HL-60 (cell line): ENCODE results near the gene ZNF511.
A peak's percentile ranks its signal among the peaks of the same experiment; 100 is the strongest.

Experiments used
- DNase-seq, 2 experiments: peaks; one replicate each; pipeline ENCODE4 v3.0.0-alpha.2; 2010 to 2020; ENCODE audit warnings: low read depth in 1 of 2, low spot score in 1 of 2
- H3K27ac ChIP-seq: fragments of 250-450 bp; sonication (Bioruptor Pico); replicated peaks from 2 replicates; pipeline ENCODE4 v1.5.1; 2020; ENCODE audit warnings: mild to moderate bottlenecking, moderate library complexity
- H3K27me3 ChIP-seq: fragments of 250-450 bp; sonication (Bioruptor Pico); 2 replicates; pipeline ENCODE4 v1.5.1; 2021; ENCODE audit warnings: mild to moderate bottlenecking, moderate library complexity; ENCODE audit not compliant: insufficient read depth, poor library complexity, severe bottlenecking
- H3K4me3 ChIP-seq: replicated peaks from 2 replicates; pipeline ENCODE4 v1.5.1; 2011; ENCODE audit warnings: mild to moderate bottlenecking, control low read depth, low read length; ENCODE audit not compliant: insufficient read depth
- CTCF ChIP-seq: IDR thresholded peaks from one replicate; pipeline ENCODE4 v1.5.1; 2011; ENCODE audit warnings: low read length, control low read depth, inconsistent platforms; ENCODE audit not compliant: insufficient read depth
- GABPA ChIP-seq: IDR thresholded peaks from 2 replicates; pipeline ENCODE4 v1.6.1; 2012; ENCODE audit warnings: low read depth
- POLR2AphosphoS5 ChIP-seq: IDR thresholded peaks from 2 replicates; pipeline ENCODE4 v1.6.1; 2012; ENCODE audit warnings: low read depth
- REST ChIP-seq: IDR thresholded peaks from 2 replicates; pipeline ENCODE4 v1.6.1; 2012; ENCODE audit warnings: low read depth; ENCODE audit not compliant: insufficient replicate concordance
- SPI1 ChIP-seq: IDR thresholded peaks from 2 replicates; pipeline ENCODE4 v1.6.1; 2012; ENCODE audit warnings: low read depth, mild to moderate bottlenecking, borderline replicate concordance

Gene ZNF511

GRCh38 chr10:133324198-133324792 is 15.6 kb downstream of the ZNF511 start:
- Histone ChIP-seq H3K4me3 (no peak overlapping the region), H3K27me3 (peaks cover 35% of the 10 kb centered on the region), H3K27ac (no peak overlapping the region)
- no peak for TF ChIP-seq SPI1
- no peak for TF ChIP-seq REST
- no peak for TF ChIP-seq CTCF
- TF ChIP-seq GABPA = no peak
- no peak for TF ChIP-seq POLR2AphosphoS5
- peak in 1 of 2 experiments; percentile 25 for DNase-seq

GRCh38 chr10:133324857-133325260 is 16.1 kb downstream of the ZNF511 start:
- Histone ChIP-seq H3K4me3 (no peak overlapping the region), H3K27me3 (peaks cover 38% of the 10 kb centered on the region), H3K27ac (no peak overlapping the region)
- no peak for TF ChIP-seq REST
- no peak for TF ChIP-seq GABPA
- no peak for TF ChIP-seq POLR2AphosphoS5
- no peak for TF ChIP-seq CTCF
- no peak for TF ChIP-seq SPI1
- no peak for DNase-seq

GRCh38 chr10:133325440-133326222 is 16.9 kb downstream of the ZNF511 start:
- no peak overlapping the region for H3K27ac ChIP-seq
- no peak overlapping the region for H3K4me3 ChIP-seq

More at GRCh38 chr10:133325440-133326222, 16.9 kb downstream of the ZNF511 start:
- DNase-seq = no peak
- H3K27me3 ChIP-seq = peaks cover 36% of the 10 kb centered on the region
- no peak for TF ChIP-seq REST
- no peak for TF ChIP-seq CTCF
- TF ChIP-seq GABPA = no peak
- no peak for TF ChIP-seq SPI1
- TF ChIP-seq POLR2AphosphoS5 = no peak
